ENCODE measurements around the gene IQCE. TPM values are rescaled to one million over a fixed set of nuclear protein-coding genes. Genes with fewer than 3 reads are reported as not detected.

Gene IQCE
- total RNA-seq, 2 experiments from 2014 or later: 8.3 to 10.0 TPM

- DNase-seq (no peak), ATAC-seq (ENCODE audit: low read depth) (peak; percentile 18)
- H3K27me3 Mint-ChIP-seq: peaks cover 10% of the 10 kb centered on the region
- peak overlapping the region; percentile 82 for H3K27ac Mint-ChIP-seq
- no peaks in the 10 kb centered on the region for H3K36me3 Mint-ChIP-seq
- H3K4me3 Mint-ChIP-seq: peak overlapping the region; percentile 90
- POLR2A ChIA-PET: interaction anchor here (0.7 to 6.4 kb wide), 3 partner anchors 11 to 74 kb away, joined by 4 to 42 read pairs (median 4); no protein-coding TSS in a partner anchor
- H3K9me3 Mint-ChIP-seq: no peaks in the 10 kb centered on the region
- H3K4me1 Mint-ChIP-seq: peaks cover 5% of the 10 kb centered on the region
These were observed 74.9 kb downstream of the IQCE start for GRCh38 chr7:2633538-2634266.

GRCh38 chr7:2634267-2635145, 75.7 kb downstream of the IQCE start:
- H3K4me1 Mint-ChIP-seq: peaks cover 5% of the 10 kb centered on the region
- peak overlapping the region; percentile 54 for H3K27ac Mint-ChIP-seq
- POLR2A ChIA-PET: interaction anchor here (1.4 to 6.4 kb wide), 2 partner anchors 10 to 26 kb away, joined by 4 to 42 read pairs; no protein-coding TSS in a partner anchor
- H3K4me3 Mint-ChIP-seq: peak overlapping the region; percentile 90
- peaks cover 3% of the 10 kb centered on the region for H3K27me3 Mint-ChIP-seq
- ATAC-seq (ENCODE audit: low read depth) (no peak), DNase-seq (no peak)
- H3K36me3 Mint-ChIP-seq: no peaks in the 10 kb centered on the region
- H3K9me3 Mint-ChIP-seq: no peaks in the 10 kb centered on the region

GRCh38 chr7:2635148-2635668, 76.4 kb downstream of the IQCE start:
- H3K36me3 Mint-ChIP-seq: no peaks in the 10 kb centered on the region
- no peak for ATAC-seq (ENCODE audit: low read depth)
- no peak for DNase-seq
- H3K9me3 Mint-ChIP-seq: no peaks in the 10 kb centered on the region
- POLR2A ChIA-PET: interaction anchor here (6.4 kb wide), 1 partner anchor 9 kb away, joined by 42 read pairs; no protein-coding TSS in a partner anchor
- no peak overlapping the region for H3K27ac Mint-ChIP-seq
- peaks cover 5% of the 10 kb centered on the region for H3K4me1 Mint-ChIP-seq
- H3K4me3 Mint-ChIP-seq: no peak overlapping the region
- H3K27me3 Mint-ChIP-seq: no peaks in the 10 kb centered on the region

- Mint-ChIP-seq H3K27me3 (no peaks in the 10 kb centered on the region), H3K4me1 (peaks cover 4% of the 10 kb centered on the region), H3K27ac (peak overlapping the region; percentile 53), H3K4me3 (no peak overlapping the region), H3K9me3 (no peaks in the 10 kb centered on the region), H3K36me3 (no peaks in the 10 kb centered on the region)
- ATAC-seq (ENCODE audit: low read depth): no peak
- DNase-seq: no peak
- POLR2A ChIA-PET: interaction anchor here (6.4 kb wide), 1 partner anchor 8 kb away, joined by 42 read pairs; no protein-coding TSS in a partner anchor
These were observed 77.3 kb downstream of the IQCE start for GRCh38 chr7:2635810-2636701.

- Mint-ChIP-seq H3K36me3 (no peaks in the 10 kb centered on the region), H3K4me1 (peaks cover 2% of the 10 kb centered on the region), H3K9me3 (no peaks in the 10 kb centered on the region), H3K4me3 (no peak overlapping the region), H3K27ac (no peak overlapping the region), H3K27me3 (no peaks in the 10 kb centered on the region)
- ATAC-seq (ENCODE audit: low read depth) (no peak), DNase-seq (no peak)
- POLR2A ChIA-PET: no interaction called here
These were observed 78.3 kb downstream of the IQCE start for GRCh38 chr7:2637066-2637471.

GRCh38 chr7:2637505-2638223, 78.9 kb downstream of the IQCE start:
- Mint-ChIP-seq H3K4me1 (peaks cover 2% of the 10 kb centered on the region), H3K4me3 (no peak overlapping the region), H3K36me3 (no peaks in the 10 kb centered on the region), H3K27ac (no peak overlapping the region), H3K9me3 (no peaks in the 10 kb centered on the region), H3K27me3 (no peaks in the 10 kb centered on the region)
- DNase-seq: no peak
- ATAC-seq (ENCODE audit: low read depth): no peak
- POLR2A ChIA-PET: no interaction called here

GRCh38 chr7:2638224-2638991, 79.6 kb downstream of the IQCE start:
- no peaks in the 10 kb centered on the region for H3K9me3 Mint-ChIP-seq
- H3K27ac Mint-ChIP-seq: no peak overlapping the region
- H3K27me3 Mint-ChIP-seq: no peaks in the 10 kb centered on the region
- no peak overlapping the region for H3K4me3 Mint-ChIP-seq
- peaks cover 2% of the 10 kb centered on the region for H3K4me1 Mint-ChIP-seq
- ATAC-seq (ENCODE audit: low read depth) (no peak), DNase-seq (no peak)
- no peaks in the 10 kb centered on the region for H3K36me3 Mint-ChIP-seq
- POLR2A ChIA-PET: no interaction called here

- POLR2A ChIA-PET: no interaction called here
- Mint-ChIP-seq H3K4me1 (no peaks in the 10 kb centered on the region), H3K27ac (no peak overlapping the region), H3K36me3 (no peaks in the 10 kb centered on the region), H3K9me3 (no peaks in the 10 kb centered on the region), H3K27me3 (no peaks in the 10 kb centered on the region), H3K4me3 (no peak overlapping the region)
- DNase-seq: no peak
- ATAC-seq (ENCODE audit: low read depth): no peak
These were observed 80.5 kb downstream of the IQCE start for GRCh38 chr7:2639181-2639681.

GRCh38 chr7:2639695-2640481, 81.1 kb downstream of the IQCE start:
- POLR2A ChIA-PET: no interaction called here
- no peaks in the 10 kb centered on the region for H3K36me3 Mint-ChIP-seq
- H3K4me1 Mint-ChIP-seq: peaks cover 2% of the 10 kb centered on the region
- no peak overlapping the region for H3K4me3 Mint-ChIP-seq
- H3K27ac Mint-ChIP-seq: no peak overlapping the region
- DNase-seq (no peak), ATAC-seq (ENCODE audit: low read depth) (no peak)
- H3K9me3 Mint-ChIP-seq: no peaks in the 10 kb centered on the region
- H3K27me3 Mint-ChIP-seq: no peaks in the 10 kb centered on the region

GRCh38 chr7:2640482-2640830, 81.7 kb downstream of the IQCE start:
- H3K4me1 Mint-ChIP-seq: peaks cover 8% of the 10 kb centered on the region
- ATAC-seq (ENCODE audit: low read depth) (no peak), DNase-seq (no peak)
- no peaks in the 10 kb centered on the region for H3K9me3 Mint-ChIP-seq
- no peak overlapping the region for H3K4me3 Mint-ChIP-seq
- no peaks in the 10 kb centered on the region for H3K36me3 Mint-ChIP-seq
- no peak overlapping the region for H3K27ac Mint-ChIP-seq
- POLR2A ChIA-PET: no interaction called here
- H3K27me3 Mint-ChIP-seq: no peaks in the 10 kb centered on the region

- DNase-seq (no peak), ATAC-seq (ENCODE audit: low read depth) (no peak)
- Mint-ChIP-seq H3K36me3 (no peaks in the 10 kb centered on the region), H3K4me1 (peaks cover 12% of the 10 kb centered on the region), H3K9me3 (no peaks in the 10 kb centered on the region), H3K27me3 (no peaks in the 10 kb centered on the region), H3K27ac (no peak overlapping the region), H3K4me3 (no peak overlapping the region)
- POLR2A ChIA-PET: no interaction called here
These were observed 82.1 kb downstream of the IQCE start for GRCh38 chr7:2640846-2641316.

Measured in activated naive CD8-positive, alpha-beta T cell treated with anti-CD3 and anti-CD28 coated beads, Interleukin-2, amount 10 ng/mL, durations not matched to agents 7 days and 5 days (primary cell).